NCI-H2081 treated with DMSO at 0.1 percent for 48 hours (cell line): ENCODE data around the gene COX7B2.

Experiments
- DNase-seq: peaks from one replicate; lab custom pipeline; 2025; lab: John Stamatoyannopoulos, UW

The COX7B2 gene

GRCh38 chr4:46715468-46715867 lies 193.6 kb downstream of the COX7B2 start:
- DNase-seq, result no peak

- no peak for DNase-seq
Observed at GRCh38 chr4:46698891-46699290, 210.2 kb downstream of the COX7B2 start.
